HL-60/S4 (cell line): ENCODE measurements around the gene MAP3K7.

Experiments
- in situ Hi-C: fragments of 300-500 bp; cut with MboI; formaldehyde crosslinking; loops from 2 replicates; pipeline ENCODE4 v1.14.3; 2022; ENCODE audit warnings: low sequenced_read_pairs

MAP3K7 gene

DNA sequence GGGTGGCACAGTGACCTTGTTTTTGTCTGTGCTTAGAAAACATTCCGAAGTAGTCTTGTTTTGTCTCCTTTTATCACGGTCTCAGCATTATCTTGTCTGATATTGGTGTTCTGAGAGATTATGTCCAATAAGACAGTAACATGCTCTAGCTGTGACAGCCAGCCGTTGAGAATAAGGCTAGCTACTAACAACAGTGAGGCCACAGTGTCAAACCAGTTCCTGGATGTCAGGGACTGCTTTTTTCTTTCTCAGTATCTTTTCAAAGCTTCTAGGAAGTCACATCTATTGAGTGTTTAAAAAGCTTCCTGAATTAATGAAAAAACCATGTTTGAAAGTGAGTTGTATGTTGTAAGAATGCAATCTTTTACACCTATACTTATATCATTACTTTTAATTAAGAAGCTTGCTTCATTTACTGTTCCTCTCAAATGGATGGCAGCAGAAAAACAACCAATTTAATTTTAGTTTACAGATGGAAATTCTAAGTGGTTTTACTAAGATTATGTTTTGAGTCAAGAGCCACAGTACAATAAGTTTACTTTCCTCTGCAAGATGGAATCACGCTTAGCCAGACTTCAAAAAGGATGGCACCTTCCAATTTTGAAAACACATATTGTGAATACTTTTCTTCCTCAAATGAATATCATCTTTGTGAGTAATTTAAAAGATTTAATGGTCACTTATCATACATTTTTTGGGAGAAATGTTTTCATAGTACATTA is 53.1 kb downstream of the MAP3K7 start:
- in situ Hi-C loops: no loop called here

DNA sequence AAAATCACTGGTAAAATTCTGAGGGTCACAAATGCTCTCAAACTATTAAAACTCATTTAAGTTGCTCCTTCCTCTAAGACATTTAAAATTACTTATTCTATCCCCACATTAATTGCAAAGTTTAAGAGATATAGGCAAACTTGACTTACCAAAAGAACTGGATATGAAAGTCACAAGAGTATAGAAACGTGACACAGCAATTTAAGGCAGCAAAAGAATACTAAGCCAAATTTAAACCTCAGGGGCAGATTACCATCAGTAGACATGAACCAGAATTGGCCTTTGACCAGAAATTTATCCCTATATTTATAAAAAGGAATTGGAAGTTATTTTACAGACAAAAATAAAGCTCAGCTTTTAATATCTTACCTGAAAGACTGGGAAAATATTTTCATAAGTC is 56.0 kb downstream of the MAP3K7 start:
- in situ Hi-C loops: no loop called here

GRCh38 chr6:90525421-90525820 is 61.5 kb downstream of the MAP3K7 start:
- in situ Hi-C loops: no loop called here

DNA sequence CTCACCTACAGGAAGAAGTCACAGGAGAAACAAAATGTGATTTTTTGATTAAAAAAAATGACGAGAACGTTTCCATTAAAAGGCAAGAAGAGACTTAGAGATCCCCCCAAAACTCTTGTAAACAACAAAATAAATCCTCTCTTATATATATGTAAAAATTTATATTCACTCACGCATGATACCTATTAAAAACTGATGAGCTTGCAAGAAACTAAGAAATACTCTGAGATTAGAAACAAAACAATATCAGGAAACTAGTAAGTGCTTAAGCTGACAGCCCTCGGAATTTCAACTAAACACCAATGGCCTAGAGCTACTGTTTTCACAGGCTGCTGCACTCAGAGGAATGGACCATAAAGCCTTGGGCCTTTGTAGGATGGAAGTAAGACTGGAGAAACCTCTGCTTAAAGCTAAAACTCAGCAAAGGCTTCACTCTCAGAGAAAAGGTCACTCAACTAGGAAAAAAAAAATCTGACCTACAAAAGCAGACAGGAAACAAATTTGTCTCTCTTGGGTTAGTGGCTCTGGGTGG is 63.0 kb downstream of the MAP3K7 start:
- in situ Hi-C loops: no loop called here

DNA sequence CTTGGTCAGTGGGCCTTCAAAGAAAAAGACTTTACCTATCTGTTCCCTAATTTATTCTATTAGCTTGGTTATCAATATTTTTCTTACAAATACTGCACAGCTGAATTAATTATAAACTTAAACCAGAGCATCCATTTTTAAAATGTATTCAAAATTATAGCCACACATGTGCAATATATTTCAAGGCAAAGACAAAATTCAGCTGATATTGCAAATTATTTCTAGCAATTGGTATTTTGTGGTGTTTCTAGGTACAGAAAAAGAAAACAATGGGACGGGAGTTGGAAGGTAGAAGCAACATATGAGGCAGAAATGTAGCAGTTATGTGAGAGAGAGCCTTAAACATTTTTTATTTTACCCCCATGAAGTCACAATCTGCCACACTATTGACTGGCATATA is 64.9 kb downstream of the MAP3K7 start:
- in situ Hi-C loops: no loop called here

- in situ Hi-C loops: no loop called here
Measured at GRCh38 chr6:90516074-90516660, 70.7 kb downstream of the MAP3K7 start.

GRCh38 chr6:90514496-90514895 is 72.4 kb downstream of the MAP3K7 start:
- in situ Hi-C loops: no loop called here

GRCh38 chr6:90508753-90509152 is 78.1 kb downstream of the MAP3K7 start:
- in situ Hi-C loops: no loop called here

DNA sequence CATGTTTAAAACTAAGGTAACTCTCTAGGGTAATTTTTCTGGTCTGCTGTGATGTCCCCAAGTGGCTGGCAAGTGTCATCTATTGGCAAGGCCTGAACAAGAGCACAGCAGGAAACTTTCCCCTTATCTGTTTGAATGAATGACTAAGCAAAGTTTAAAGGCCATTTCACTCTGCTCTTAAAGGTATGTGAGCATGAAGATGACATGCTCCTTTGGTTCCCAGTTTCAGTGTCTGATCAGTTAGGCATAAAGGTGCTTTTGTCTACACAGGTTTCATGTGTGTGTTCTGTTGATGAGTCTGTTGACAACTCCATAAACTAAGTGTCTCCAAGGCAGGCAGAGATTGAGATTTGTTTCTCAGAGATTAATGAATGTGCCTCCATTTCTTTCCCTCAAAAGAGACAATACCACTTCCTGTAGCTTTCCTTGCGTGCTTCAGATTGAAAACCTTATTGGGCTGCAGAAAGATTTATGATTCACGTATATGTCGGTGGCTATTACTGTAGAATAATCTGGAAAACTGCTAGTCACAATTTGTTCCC is 83.9 kb downstream of the MAP3K7 start:
- in situ Hi-C loops: no loop called here

- in situ Hi-C loops: no loop called here
Measured at GRCh38 chr6:90502381-90502780, 84.5 kb downstream of the MAP3K7 start.

- in situ Hi-C loops: no loop called here
Measured at GRCh38 chr6:90500458-90500857, 86.4 kb downstream of the MAP3K7 start.

DNA sequence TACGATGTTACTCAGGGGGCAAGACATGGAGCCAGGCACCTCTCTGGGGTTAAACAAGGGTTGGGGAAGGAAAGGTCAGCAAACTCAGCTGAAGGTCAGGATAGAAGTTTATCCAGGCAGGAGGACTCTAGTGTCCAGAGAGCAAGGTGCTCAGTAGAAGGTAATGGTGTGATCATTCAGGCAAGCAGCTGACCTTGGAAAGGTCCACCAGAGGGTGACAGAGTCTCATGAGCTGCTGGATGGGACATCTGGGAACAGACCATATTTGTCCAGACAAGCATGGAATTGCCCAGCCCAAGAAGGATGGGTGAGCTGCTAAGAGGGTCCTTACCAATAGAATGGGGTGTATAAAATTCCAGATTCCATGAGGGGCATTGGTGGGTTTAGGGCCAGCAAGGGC is 89.5 kb downstream of the MAP3K7 start:
- in situ Hi-C loops: loop anchor here (25.0 kb wide), 1 partner anchor 210 kb away; the partner anchor contains the start of gene BACH2

- in situ Hi-C loops: loop anchor here (25.0 kb wide), 1 partner anchor 209 kb away; the partner anchor contains the start of gene BACH2
Measured at GRCh38 chr6:90496258-90497016, 90.4 kb downstream of the MAP3K7 start.

- in situ Hi-C loops: loop anchor here (25.0 kb wide), 1 partner anchor 208 kb away; the partner anchor contains the start of gene BACH2
Measured at GRCh38 chr6:90495216-90495817, 91.6 kb downstream of the MAP3K7 start.

DNA sequence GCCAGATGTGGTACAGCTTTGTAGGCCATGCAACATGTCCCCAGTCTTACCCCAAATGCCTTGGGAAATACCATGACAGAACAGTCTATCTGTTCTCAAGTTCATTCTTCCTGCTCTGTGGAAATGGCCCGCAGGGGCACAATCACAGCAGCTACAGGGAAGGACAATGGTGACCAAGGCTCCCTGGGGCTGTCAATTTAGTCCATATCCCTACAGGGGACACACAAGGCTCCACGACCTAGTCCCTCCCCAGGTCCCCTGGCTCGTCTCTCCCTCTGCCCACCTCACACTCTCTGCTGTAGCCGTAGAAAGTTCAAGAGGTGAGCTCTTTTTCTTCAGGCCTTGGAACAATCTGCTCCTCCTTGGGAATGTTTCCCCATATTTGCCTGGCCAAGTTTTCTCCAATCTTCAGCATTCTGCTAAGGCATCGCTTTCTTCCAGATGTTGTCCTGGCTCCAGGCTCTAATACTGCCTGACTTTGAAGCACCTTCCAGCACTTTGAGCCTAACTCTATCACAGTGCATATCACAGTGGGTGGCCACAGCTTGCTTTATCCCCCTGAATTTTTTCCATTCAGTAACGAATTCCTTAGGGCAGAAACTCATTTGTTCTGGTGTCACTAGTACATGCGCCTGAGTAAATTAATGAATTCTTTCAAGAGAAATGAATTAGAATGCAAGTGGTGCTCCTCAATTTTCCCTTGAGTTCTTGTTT is 92.6 kb downstream of the MAP3K7 start:
- in situ Hi-C loops: loop anchor here (25.0 kb wide), 1 partner anchor 207 kb away; the partner anchor contains the start of gene BACH2

DNA sequence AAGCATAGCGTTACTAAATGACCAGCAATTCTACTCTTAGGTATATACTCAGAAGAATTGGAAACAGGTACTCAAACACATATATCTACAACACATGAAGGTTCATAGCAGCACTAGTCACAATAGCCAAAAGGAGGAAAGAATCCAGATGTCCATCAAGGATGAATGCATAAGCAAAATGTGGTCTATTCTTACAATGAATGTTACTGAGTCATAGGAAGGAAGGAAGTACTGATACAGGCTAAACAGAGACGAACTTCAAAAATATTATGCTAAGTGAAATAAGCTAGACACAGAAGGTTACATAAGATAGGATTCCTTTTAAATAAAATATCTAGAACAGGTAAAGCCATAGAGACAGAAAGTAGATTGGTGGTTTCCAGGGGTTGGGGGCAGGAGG is 93.5 kb downstream of the MAP3K7 start:
- in situ Hi-C loops: loop anchor here (25.0 kb wide), 1 partner anchor 206 kb away; the partner anchor contains the start of gene BACH2

DNA sequence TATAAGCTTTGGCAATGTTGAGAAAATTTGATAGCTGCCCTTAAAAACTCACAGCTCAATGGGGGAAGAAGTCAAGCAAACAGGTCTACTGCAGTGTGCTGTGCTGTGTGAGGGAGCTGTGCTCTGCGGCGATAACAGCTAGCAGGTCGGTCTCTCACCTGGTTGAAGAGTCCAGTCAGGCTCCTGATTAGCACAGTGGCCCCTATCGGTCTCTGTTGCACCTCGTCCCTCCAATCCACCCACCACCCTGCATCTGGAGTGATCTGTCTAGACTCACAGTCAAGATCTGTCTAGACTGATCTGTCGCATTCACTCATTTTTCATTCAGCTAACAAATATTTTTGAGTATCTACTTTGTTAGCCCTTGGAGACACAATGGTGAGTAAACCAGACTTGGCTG is 94.1 kb downstream of the MAP3K7 start:
- in situ Hi-C loops: loop anchor here (25.0 kb wide), 1 partner anchor 205 kb away; the partner anchor contains the start of gene BACH2

- in situ Hi-C loops: loop anchor here (25.0 kb wide), 1 partner anchor 205 kb away; the partner anchor contains the start of gene BACH2
Measured at GRCh38 chr6:90492369-90492768, 94.5 kb downstream of the MAP3K7 start.

GRCh38 chr6:90490030-90490716 is 96.7 kb downstream of the MAP3K7 start:
- in situ Hi-C loops: loop anchor here (25.0 kb wide), 1 partner anchor 203 kb away; the partner anchor contains the start of gene BACH2
